Measurements from ENCODE around the gene CCL20.

DNA sequence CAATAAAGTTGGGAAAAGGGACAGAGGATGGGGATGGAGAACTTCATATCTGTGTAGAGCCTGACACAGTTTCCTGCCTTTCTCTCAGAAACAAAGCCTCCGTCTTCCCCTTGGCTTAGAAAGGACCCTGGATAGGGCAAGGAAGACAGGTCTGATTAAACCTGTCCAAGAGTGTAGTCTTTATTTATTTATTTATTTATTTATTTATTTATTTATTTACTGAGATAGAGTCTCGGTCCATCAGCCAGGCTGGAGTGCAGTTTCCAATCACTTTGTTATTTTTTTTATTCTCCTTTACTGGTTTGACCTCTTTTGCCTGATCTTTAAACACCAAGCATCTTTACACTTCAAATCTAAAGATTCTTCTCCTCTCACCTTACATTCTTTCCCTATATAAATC, 10.3 kb downstream of the CCL20 start:
- TF ChIP-seq ZBTB7A (IDR thresholded peaks at IDR 0.05; ENCODE audit: low read depth), result no peak
- no peak for TF ChIP-seq MAX (IDR thresholded peaks at IDR 0.05)
- TF ChIP-seq RAD21 (IDR thresholded peaks at IDR 0.05; ENCODE audit: low read depth), result no peak
- no peak for TF ChIP-seq NFIC (IDR thresholded peaks at IDR 0.05)
- TF ChIP-seq, protein P1, sequence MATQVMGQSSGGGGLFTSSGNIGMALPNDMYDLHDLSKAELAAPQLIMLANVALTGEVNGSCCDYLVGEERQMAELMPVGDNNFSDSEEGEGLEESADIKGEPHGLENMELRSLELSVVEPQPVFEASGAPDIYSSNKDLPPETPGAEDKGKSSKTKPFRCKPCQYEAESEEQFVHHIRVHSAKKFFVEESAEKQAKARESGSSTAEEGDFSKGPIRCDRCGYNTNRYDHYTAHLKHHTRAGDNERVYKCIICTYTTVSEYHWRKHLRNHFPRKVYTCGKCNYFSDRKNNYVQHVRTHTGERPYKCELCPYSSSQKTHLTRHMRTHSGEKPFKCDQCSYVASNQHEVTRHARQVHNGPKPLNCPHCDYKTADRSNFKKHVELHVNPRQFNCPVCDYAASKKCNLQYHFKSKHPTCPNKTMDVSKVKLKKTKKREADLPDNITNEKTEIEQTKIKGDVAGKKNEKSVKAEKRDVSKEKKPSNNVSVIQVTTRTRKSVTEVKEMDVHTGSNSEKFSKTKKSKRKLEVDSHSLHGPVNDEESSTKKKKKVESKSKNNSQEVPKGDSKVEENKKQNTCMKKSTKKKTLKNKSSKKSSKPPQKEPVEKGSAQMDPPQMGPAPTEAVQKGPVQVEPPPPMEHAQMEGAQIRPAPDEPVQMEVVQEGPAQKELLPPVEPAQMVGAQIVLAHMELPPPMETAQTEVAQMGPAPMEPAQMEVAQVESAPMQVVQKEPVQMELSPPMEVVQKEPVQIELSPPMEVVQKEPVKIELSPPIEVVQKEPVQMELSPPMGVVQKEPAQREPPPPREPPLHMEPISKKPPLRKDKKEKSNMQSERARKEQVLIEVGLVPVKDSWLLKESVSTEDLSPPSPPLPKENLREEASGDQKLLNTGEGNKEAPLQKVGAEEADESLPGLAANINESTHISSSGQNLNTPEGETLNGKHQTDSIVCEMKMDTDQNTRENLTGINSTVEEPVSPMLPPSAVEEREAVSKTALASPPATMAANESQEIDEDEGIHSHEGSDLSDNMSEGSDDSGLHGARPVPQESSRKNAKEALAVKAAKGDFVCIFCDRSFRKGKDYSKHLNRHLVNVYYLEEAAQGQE (IDR thresholded peaks at IDR 0.05; ENCODE audit: low read depth), result no peak
- no peak for TF ChIP-seq TEAD4 (IDR thresholded peaks at IDR 0.05)
- no peak for TF ChIP-seq EP300 (IDR thresholded peaks at IDR 0.05; ENCODE audit: borderline replicate concordance)
